ENCODE data around the gene IL19.

DNA sequence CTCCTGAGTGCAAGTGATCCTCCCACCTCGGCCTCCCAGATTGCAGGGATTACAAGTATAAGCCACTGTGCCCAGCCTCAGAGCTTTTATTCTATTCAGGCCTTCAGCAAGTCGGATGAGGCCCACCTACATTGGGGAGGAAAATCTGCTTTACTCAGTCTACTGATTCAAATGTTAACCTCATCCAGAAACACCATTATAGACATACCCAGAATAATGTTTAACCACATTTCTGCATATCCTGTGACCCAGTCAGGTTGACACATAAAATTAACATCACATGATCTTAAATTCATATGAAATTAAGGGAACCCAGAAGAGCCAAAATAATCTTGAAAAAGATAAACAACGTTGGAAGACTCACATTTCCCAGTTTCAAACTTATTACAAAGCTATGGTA lies 109.7 kb downstream of the IL19 start:
- TF ChIP-seq, protein P1, sequence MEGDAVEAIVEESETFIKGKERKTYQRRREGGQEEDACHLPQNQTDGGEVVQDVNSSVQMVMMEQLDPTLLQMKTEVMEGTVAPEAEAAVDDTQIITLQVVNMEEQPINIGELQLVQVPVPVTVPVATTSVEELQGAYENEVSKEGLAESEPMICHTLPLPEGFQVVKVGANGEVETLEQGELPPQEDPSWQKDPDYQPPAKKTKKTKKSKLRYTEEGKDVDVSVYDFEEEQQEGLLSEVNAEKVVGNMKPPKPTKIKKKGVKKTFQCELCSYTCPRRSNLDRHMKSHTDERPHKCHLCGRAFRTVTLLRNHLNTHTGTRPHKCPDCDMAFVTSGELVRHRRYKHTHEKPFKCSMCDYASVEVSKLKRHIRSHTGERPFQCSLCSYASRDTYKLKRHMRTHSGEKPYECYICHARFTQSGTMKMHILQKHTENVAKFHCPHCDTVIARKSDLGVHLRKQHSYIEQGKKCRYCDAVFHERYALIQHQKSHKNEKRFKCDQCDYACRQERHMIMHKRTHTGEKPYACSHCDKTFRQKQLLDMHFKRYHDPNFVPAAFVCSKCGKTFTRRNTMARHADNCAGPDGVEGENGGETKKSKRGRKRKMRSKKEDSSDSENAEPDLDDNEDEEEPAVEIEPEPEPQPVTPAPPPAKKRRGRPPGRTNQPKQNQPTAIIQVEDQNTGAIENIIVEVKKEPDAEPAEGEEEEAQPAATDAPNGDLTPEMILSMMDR (conservative IDR thresholded peaks at IDR 0.05; ENCODE audit: low read length): no peak
- TF ChIP-seq EZH2phosphoT487 (IDR thresholded peaks at IDR 0.05; ENCODE audit: borderline replicate concordance): no peak

All from Loucy (cell line).